ENCODE measurements around the gene CCDC102A.
"Not testable (repeated sequence)": the region's sequence is repeated elsewhere in the genome, so short reads cannot be mapped to it uniquely, and the experiment has no call there.

The CCDC102A gene

DNA sequence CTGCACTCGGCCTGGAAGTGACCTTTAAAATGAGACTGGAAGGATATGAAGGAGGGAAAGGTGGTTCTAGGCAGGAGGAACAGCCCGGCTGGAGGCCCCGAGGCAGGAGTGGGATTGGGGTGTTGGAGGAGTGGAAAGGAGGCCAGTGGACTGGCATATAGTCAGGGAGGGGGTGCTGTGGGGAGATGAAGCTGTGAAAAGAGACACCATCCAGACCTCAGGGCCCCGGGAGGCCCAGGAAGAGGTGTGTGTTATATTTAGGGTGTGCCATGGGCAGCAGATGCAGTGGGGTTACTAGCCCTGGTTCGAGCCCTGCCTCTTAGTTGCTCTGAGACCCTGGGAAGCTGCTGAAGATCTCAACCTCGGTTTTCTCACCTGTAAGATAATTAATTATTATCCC is 31.2 kb downstream of the CCDC102A start:
- Histone ChIP-seq H3K36me3 (ENCODE audit: control insufficient read depth in 5 of 5, insufficient read depth in 5 of 5, low read length in 5 of 5) (no peaks in the 10 kb centered on the region), H3K9me3 (ENCODE audit: control insufficient read depth in 5 of 5, low read length in 5 of 5) (no peaks in the 10 kb centered on the region), H3K4me1 (ENCODE audit: control insufficient read depth in 5 of 5, insufficient read depth in 5 of 5, low read length in 5 of 5) (peaks cover 0 to 23% (median 4%) of the 10 kb centered on the region in 5 donors), H3K9ac (ENCODE audit: low read length in 5 of 5) (no peak overlapping the region), H3K27me3 (ENCODE audit: control insufficient read depth in 5 of 5, insufficient read depth in 4 of 5, low read length in 5 of 5) (peaks cover 3 to 15% (median 7%) of the 10 kb centered on the region in 5 donors), H3K4me3 (ENCODE audit: low read depth in 1 of 5, low read length in 5 of 5) (no peak overlapping the region), H3K27ac (ENCODE audit: low read depth, low read length) (no peak overlapping the region)

DNA sequence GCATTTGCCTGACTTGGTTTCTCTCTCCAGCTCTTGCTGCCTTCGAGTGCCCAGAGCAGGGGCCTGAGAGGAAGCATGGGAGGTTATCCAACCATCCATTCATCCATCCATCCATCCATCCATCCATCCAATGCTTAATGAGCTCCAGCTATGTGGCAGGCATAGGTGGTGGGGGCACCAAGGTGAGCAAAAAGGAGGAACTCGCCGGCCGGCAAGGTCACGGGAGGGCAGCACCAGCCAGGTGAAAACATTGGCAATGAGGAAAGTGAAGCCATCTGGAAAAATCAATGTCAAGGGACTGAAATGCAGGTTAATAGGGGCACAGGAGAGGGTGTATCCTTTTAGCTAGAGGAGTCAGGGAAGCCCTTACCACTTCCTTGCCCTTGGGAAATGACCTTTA is 31.9 kb downstream of the CCDC102A start:
- Histone ChIP-seq H3K9me3 (ENCODE audit: control insufficient read depth in 5 of 5, low read length in 5 of 5) (no peaks in the 10 kb centered on the region), H3K9ac (ENCODE audit: low read length in 5 of 5) (no peak overlapping the region), H3K36me3 (ENCODE audit: control insufficient read depth in 5 of 5, insufficient read depth in 5 of 5, low read length in 5 of 5) (no peaks in the 10 kb centered on the region), H3K27me3 (ENCODE audit: control insufficient read depth in 5 of 5, insufficient read depth in 4 of 5, low read length in 5 of 5) (peaks cover 3 to 11% (median 7%) of the 10 kb centered on the region in 5 donors), H3K4me3 (ENCODE audit: low read depth in 1 of 5, low read length in 5 of 5) (no peak overlapping the region), H3K27ac (ENCODE audit: low read depth, low read length) (no peak overlapping the region), H3K4me1 (ENCODE audit: control insufficient read depth in 5 of 5, insufficient read depth in 5 of 5, low read length in 5 of 5) (peaks cover 0 to 17% (median 3%) of the 10 kb centered on the region in 5 donors)

DNA sequence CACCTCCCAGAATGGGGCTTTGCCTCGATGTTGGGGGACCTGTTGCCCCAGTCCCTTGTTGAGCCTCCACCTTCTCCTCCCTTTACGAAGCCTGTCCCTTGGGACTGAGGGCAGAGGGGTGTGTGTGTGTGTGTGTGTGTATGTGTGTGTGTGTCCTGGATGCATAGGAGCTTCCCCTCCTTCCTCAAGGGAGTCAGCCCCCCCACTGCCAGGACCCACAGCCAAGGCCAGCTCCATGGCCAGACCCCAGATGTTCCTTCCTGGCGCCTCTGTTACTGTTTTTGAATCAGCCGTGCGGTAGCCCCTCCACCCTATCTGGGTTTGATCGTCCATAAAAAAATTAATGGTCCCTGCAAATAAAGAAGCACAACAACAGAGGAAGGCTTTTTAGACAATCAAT is 32.4 kb downstream of the CCDC102A start:
- Histone ChIP-seq H3K27ac (ENCODE audit: low read depth, low read length) (no peak overlapping the region), H3K4me1 (ENCODE audit: control insufficient read depth in 5 of 5, insufficient read depth in 5 of 5, low read length in 5 of 5) (peaks cover 0 to 14% (median 3%) of the 10 kb centered on the region in 5 donors), H3K27me3 (ENCODE audit: control insufficient read depth in 5 of 5, insufficient read depth in 4 of 5, low read length in 5 of 5) (peaks cover 3 to 11% (median 7%) of the 10 kb centered on the region in 5 donors), H3K9ac (ENCODE audit: low read length in 5 of 5) (no peak overlapping the region), H3K9me3 (ENCODE audit: control insufficient read depth in 5 of 5, low read length in 5 of 5) (no peaks in the 10 kb centered on the region), H3K36me3 (ENCODE audit: control insufficient read depth in 5 of 5, insufficient read depth in 5 of 5, low read length in 5 of 5) (no peaks in the 10 kb centered on the region), H3K4me3 (ENCODE audit: low read depth in 1 of 5, low read length in 5 of 5) (no peak overlapping the region)

DNA sequence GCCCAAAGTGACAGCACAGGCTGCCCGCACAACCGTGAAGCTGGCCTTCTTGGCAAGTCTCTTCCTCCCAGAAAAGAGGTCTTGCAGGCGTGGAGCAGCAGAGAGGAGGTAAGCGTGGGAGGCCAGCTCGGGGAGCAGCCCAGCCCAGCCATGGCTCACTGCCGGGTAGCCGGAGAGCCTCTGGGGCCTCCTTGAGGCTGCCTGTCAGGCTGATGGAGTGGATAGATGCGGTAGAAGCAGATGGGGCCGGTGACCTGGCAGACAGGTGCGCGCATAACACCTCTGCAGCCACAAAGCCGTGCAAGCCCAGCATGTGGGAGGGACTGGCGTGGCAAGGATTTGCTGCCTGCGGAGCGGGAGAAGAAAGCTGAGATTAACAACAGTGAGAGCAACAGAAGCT is 33.0 kb downstream of the CCDC102A start:
- Histone ChIP-seq H3K27ac (ENCODE audit: low read depth, low read length) (no peak overlapping the region), H3K4me1 (ENCODE audit: control insufficient read depth in 5 of 5, insufficient read depth in 5 of 5, low read length in 5 of 5) (peaks cover 0 to 14% (median 3%) of the 10 kb centered on the region in 5 donors), H3K27me3 (ENCODE audit: control insufficient read depth in 5 of 5, insufficient read depth in 4 of 5, low read length in 5 of 5) (peaks cover 3 to 11% (median 6%) of the 10 kb centered on the region in 5 donors), H3K36me3 (ENCODE audit: control insufficient read depth in 5 of 5, insufficient read depth in 5 of 5, low read length in 5 of 5) (no peaks in the 10 kb centered on the region), H3K4me3 (ENCODE audit: low read depth in 1 of 5, low read length in 5 of 5) (no peak overlapping the region), H3K9me3 (ENCODE audit: control insufficient read depth in 5 of 5, low read length in 5 of 5) (no peaks in the 10 kb centered on the region), H3K9ac (ENCODE audit: low read length in 5 of 5) (no peak overlapping the region)

DNA sequence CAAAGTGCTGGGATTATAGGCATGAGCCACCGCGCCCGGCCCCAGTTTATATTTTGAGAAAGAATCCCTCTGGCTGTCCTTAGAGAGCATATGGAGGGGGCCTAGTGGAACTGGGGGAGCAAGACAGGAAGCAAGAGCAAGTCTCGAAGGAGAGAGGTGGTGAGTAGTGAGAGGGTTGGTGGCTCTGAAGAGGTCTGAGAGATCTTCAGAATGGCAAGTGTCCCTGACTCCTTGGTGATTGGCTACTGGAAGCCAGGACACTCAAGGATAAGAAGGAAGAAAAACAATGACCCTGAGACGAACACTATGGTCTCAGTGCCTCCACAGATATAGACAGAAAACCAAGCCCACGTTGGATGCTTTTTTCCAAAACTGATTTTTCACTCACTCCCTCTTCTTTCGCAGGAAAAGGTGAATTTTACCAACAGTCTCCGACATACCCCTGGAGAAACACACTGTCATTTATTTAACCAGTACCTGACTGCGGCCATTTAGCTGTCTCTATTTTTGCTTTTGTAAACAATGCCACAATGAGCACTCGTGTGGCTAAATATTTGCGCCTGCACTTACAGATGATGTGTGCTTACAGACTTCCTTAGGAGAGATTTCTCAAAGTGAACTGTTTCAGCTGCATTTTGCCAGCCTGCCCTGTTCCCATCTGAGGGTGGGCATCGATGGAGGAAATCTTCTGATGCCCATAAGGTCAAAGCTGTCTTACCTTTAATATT is 34.2 kb downstream of the CCDC102A start:
- Histone ChIP-seq H3K27ac (ENCODE audit: low read depth, low read length) (no peak overlapping the region), H3K36me3 (ENCODE audit: control insufficient read depth in 5 of 5, insufficient read depth in 5 of 5, low read length in 5 of 5) (no peaks in the 10 kb centered on the region), H3K4me1 (ENCODE audit: control insufficient read depth in 5 of 5, insufficient read depth in 5 of 5, low read length in 5 of 5) (peaks cover 0 to 5% (median 2%) of the 10 kb centered on the region in 5 donors)

DNA sequence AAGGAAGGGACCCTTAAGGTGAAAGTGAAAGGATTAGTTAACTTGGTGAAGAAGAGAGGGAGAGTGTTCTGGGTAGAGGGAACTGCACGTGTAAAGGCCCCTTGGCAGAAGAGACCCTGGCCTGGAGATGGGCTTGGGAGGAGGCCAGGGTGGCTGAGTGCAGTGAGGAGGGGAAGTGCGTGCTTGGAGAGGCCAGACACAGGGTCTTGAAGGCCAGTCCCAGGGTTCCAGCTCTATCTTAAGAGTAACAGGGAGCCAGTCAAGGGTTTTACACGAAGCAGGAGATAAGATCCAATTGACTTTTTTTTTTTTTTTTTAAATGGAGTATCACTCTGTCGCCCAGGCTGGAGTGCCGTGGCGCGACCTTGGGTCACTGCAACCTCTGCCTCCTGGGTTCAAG is 34.9 kb downstream of the CCDC102A start:
- Histone ChIP-seq H3K9ac (ENCODE audit: low read length in 5 of 5) (no peak overlapping the region), H3K9me3 (ENCODE audit: control insufficient read depth in 5 of 5, low read length in 5 of 5) (no peaks in the 10 kb centered on the region), H3K27ac (ENCODE audit: low read depth, low read length) (no peak overlapping the region), H3K4me3 (ENCODE audit: low read depth in 1 of 5, low read length in 5 of 5) (no peak overlapping the region), H3K36me3 (ENCODE audit: control insufficient read depth in 5 of 5, insufficient read depth in 5 of 5, low read length in 5 of 5) (no peaks in the 10 kb centered on the region), H3K27me3 (ENCODE audit: control insufficient read depth in 5 of 5, insufficient read depth in 4 of 5, low read length in 5 of 5) (peaks cover 0 to 8% (median 5%) of the 10 kb centered on the region in 5 donors), H3K4me1 (ENCODE audit: control insufficient read depth in 5 of 5, insufficient read depth in 5 of 5, low read length in 5 of 5) (no peaks in the 10 kb centered on the region)

More for the DNA sequence above, 34.2 kb downstream of the CCDC102A start:
- Histone ChIP-seq H3K4me3 (ENCODE audit: low read depth in 1 of 5, low read length in 5 of 5) (no peak overlapping the region), H3K9ac (ENCODE audit: low read length in 5 of 5) (no peak overlapping the region), H3K27me3 (ENCODE audit: control insufficient read depth in 5 of 5, insufficient read depth in 4 of 5, low read length in 5 of 5) (peaks cover 0 to 12% (median 7%) of the 10 kb centered on the region in 5 donors), H3K9me3 (ENCODE audit: control insufficient read depth in 5 of 5, low read length in 5 of 5) (no peaks in the 10 kb centered on the region)

DNA sequence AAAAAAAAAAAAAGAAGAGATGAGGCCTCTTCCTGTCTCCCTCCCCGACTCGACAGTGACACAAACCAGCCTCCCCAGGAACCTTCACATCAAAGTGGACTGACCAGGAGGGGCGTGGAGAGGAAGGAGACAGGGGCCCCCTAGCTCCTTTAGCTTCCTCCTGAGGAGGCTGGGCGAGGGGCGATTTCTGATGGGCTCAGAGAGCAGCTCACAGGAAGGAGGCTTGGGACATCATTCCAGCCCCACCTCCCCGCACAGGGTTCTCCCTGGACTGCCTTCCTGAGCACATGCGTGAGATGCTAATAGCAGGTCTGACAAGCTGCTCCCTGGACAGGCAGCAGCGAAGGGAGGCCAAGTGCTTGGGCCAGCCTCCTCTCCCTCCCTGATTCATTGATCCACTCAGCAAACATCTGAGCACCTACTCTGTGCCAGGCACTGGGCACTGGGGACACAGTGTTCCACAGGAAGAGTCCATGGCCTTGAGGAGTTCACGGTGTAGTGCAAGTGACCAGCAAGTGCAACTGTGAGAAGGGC is 35.7 kb downstream of the CCDC102A start:
- H3K27me3 ChIP-seq (ENCODE audit: control insufficient read depth in 5 of 5, insufficient read depth in 4 of 5, low read length in 5 of 5): peaks cover 0 to 7% (median 5%) of the 10 kb centered on the region in 5 donors
- H3K36me3 ChIP-seq (ENCODE audit: control insufficient read depth in 5 of 5, insufficient read depth in 5 of 5, low read length in 5 of 5): no peaks in the 10 kb centered on the region
- no peaks in the 10 kb centered on the region for H3K4me1 ChIP-seq (ENCODE audit: control insufficient read depth in 5 of 5, insufficient read depth in 5 of 5, low read length in 5 of 5)
- no peaks in the 10 kb centered on the region for H3K9me3 ChIP-seq (ENCODE audit: control insufficient read depth in 5 of 5, low read length in 5 of 5)
- no peak overlapping the region for H3K9ac ChIP-seq (ENCODE audit: low read length in 5 of 5)
- no peak overlapping the region for H3K4me3 ChIP-seq (ENCODE audit: low read depth in 1 of 5, low read length in 5 of 5)
- H3K27ac ChIP-seq (ENCODE audit: low read depth, low read length): no peak overlapping the region

DNA sequence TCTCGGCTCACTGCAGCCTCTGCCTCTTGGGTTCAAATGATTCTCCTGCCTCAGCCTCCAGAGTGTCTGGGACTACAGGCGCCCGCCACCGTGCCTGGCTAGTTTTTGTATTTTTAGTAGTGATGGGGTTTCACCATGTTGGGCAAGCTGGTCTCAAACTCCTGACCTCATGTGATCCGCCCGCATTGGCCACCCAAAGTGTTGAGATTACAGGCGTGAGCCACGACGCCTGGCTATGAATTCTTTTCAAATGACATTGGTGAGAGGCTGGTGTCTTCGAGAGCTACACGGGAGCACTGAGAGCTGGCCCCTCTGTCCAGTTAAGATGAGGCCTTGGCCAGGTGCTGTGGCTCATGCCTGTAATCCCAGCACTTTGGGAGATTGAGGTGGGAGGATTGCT is 36.4 kb downstream of the CCDC102A start:
- not testable (repeated sequence) for H3K27ac ChIP-seq (ENCODE audit: low read depth, low read length); H3K9ac ChIP-seq (ENCODE audit: low read length in 5 of 5); H3K4me1 ChIP-seq (ENCODE audit: control insufficient read depth in 5 of 5, insufficient read depth in 5 of 5, low read length in 5 of 5); H3K9me3 ChIP-seq (ENCODE audit: control insufficient read depth in 5 of 5, low read length in 5 of 5); H3K36me3 ChIP-seq (ENCODE audit: control insufficient read depth in 5 of 5, insufficient read depth in 5 of 5, low read length in 5 of 5); H3K27me3 ChIP-seq (ENCODE audit: control insufficient read depth in 5 of 5, insufficient read depth in 4 of 5, low read length in 5 of 5); H3K4me3 ChIP-seq (ENCODE audit: low read depth in 1 of 5, low read length in 5 of 5)

DNA sequence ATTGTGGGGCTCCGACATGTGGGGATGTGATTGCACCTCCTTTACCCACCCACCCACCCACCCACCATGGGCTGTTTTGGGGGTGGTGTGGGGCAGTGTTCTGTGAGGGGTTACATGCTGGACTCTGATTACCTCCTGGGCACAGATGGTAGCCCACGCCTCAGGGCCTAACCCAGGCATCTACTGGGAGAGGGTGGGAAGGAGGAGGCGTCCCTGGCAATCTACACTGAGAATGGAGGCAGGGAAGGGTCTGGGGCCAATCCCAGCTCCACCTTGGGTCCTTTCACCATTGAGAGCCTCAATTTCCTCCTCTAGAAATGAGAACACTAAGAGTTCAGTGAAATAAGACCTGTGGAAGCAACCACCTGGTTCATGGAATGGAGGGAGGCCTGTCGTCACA is 38.3 kb downstream of the CCDC102A start:
- Histone ChIP-seq H3K9me3 (ENCODE audit: control insufficient read depth in 5 of 5, low read length in 5 of 5) (no peaks in the 10 kb centered on the region), H3K4me1 (ENCODE audit: control insufficient read depth in 5 of 5, insufficient read depth in 5 of 5, low read length in 5 of 5) (no peaks in the 10 kb centered on the region), H3K27ac (ENCODE audit: low read depth, low read length) (no peak overlapping the region), H3K4me3 (ENCODE audit: low read depth in 1 of 5, low read length in 5 of 5) (no peak overlapping the region), H3K36me3 (ENCODE audit: control insufficient read depth in 5 of 5, insufficient read depth in 5 of 5, low read length in 5 of 5) (no peaks in the 10 kb centered on the region), H3K27me3 (ENCODE audit: control insufficient read depth in 5 of 5, insufficient read depth in 4 of 5, low read length in 5 of 5) (peaks cover 0 to 3% (median 3%) of the 10 kb centered on the region in 5 donors), H3K9ac (ENCODE audit: low read length in 5 of 5) (no peak overlapping the region)

DNA sequence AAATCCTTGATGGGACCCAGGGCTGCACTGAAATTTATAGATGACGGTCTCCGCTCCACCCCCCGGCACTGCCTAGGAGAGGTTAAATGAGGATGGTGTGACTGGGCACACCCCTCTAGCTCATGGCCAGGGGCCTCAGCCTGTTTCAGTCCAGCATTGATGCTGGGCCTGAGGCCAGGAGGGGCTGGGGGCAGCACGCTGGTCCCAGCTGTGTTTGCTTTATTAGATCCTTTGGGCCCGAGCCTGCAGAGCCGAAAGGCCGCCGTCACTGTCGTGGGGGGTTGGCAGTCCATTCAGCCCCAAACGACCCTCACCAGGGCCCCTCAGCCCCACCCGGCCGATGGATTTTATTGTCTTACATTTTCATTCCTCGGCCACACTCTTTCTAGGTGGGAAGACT is 39.2 kb downstream of the CCDC102A start:
- Histone ChIP-seq H3K27ac (ENCODE audit: low read depth, low read length) (no peak overlapping the region), H3K27me3 (ENCODE audit: control insufficient read depth in 5 of 5, insufficient read depth in 4 of 5, low read length in 5 of 5) (peaks cover 0 to 3% (median 2%) of the 10 kb centered on the region in 5 donors), H3K4me1 (ENCODE audit: control insufficient read depth in 5 of 5, insufficient read depth in 5 of 5, low read length in 5 of 5) (no peaks in the 10 kb centered on the region), H3K9me3 (ENCODE audit: control insufficient read depth in 5 of 5, low read length in 5 of 5) (no peaks in the 10 kb centered on the region), H3K36me3 (ENCODE audit: control insufficient read depth in 5 of 5, insufficient read depth in 5 of 5, low read length in 5 of 5) (no peaks in the 10 kb centered on the region), H3K9ac (ENCODE audit: low read length in 5 of 5) (no peak overlapping the region), H3K4me3 (ENCODE audit: low read depth in 1 of 5, low read length in 5 of 5) (no peak overlapping the region)

All from subcutaneous abdominal adipose tissue (tissue), 5 donors.